HG02973 (cell line): ENCODE measurements around the gene ALCAM.
"Not testable (repeated sequence)": the region's sequence is repeated elsewhere in the genome, so short reads cannot be mapped to it uniquely, and the experiment has no call there.

Experiments
- ATAC-seq: cut with Tn5 transposase; IDR thresholded peaks from one replicate; pipeline ENCODE4 v1.9.1; 2021; ENCODE audit warnings: moderate library complexity; ENCODE audit not compliant: unreplicated experiment

The ALCAM gene

GRCh38 chr3:105564546-105565288, 198.0 kb downstream of the ALCAM start:
- no peak for ATAC-seq

DNA sequence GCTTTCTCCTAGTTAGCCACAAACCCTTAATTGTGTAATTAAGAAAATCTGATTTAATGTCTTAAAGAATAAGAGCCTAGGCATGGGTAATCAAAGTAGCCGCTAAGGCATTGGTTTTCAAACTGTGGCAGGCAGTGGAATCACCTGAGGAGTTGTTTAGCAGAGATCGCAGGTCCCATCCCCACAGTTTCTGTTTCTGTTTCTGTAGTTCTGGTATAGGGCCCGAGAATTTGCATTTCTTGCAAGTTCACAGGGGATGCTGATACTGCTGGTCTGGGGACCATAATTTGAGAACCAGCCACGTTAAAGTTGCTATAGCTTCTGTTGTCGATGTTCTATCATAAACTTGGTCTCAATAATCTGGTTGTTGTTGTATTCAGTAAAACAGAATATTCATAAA, 204.3 kb downstream of the ALCAM start:
- ATAC-seq, result no peak

- no peak for ATAC-seq
Observed at GRCh38 chr3:105572501-105572900, 205.8 kb downstream of the ALCAM start.

DNA sequence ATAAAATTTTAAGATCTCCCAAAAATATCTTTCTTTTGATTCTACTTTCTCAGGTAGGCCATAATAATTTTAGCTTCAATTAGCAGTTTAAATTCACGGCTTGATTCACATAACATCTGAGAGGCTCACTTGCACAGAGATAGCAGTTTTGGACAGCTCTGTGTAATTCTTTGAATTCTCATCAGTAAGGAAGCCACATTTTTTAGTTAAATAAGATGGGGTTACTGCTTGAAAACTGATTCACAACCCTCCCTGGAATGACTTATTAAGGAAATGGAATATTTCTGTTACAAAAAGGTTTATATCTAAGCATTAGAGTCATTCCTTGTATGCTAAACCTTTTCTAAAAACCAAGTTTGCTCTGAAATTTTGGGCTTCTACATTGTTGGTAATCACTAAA, 212.7 kb downstream of the ALCAM start:
- ATAC-seq, result no peak

GRCh38 chr3:105580296-105580965, 213.7 kb downstream of the ALCAM start:
- no peak for ATAC-seq

DNA sequence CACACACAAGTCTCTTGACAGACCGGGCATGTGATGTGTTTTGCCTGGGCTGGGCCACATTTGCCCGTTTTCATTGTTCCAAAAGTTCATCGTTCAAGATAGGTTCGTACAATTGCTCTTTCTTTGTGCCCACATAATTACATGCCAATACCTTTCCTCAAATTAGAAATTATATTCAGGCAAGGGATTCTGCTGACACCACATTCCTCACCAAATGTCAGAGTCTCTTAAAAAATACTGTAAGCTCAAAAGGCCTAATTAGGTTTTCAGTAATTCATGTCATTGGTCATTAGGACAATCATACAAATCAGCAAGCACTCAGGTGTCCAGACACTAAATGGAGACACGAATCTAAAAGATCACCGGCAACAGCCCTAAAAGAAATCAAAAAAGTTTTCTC, 215.3 kb downstream of the ALCAM start:
- ATAC-seq, result no peak

- no peak for ATAC-seq
Observed at GRCh38 chr3:105584003-105584790, 217.5 kb downstream of the ALCAM start.

DNA sequence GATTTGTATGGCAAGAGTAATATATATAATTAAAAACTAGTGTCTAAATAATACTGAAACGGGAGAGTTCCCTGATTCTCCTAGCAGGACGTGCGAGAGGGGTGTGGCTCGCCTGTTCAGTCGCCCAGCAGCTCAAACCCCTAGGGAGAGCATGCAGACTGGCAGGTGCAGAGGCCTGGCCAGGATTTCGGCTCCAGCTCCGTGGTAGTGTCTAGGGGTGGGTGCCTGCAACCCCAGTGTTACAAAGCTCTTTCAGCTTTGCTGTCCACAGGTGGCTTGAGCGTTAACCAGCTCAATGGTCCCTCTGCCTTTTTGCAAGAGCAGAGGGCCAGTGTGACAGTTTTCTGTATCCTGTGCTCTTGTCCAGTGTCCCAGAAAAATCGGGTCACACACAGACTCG, 226.6 kb downstream of the ALCAM start:
- ATAC-seq, result no peak

GRCh38 chr3:105594219-105594618, 227.5 kb downstream of the ALCAM start:
- ATAC-seq, result no peak

DNA sequence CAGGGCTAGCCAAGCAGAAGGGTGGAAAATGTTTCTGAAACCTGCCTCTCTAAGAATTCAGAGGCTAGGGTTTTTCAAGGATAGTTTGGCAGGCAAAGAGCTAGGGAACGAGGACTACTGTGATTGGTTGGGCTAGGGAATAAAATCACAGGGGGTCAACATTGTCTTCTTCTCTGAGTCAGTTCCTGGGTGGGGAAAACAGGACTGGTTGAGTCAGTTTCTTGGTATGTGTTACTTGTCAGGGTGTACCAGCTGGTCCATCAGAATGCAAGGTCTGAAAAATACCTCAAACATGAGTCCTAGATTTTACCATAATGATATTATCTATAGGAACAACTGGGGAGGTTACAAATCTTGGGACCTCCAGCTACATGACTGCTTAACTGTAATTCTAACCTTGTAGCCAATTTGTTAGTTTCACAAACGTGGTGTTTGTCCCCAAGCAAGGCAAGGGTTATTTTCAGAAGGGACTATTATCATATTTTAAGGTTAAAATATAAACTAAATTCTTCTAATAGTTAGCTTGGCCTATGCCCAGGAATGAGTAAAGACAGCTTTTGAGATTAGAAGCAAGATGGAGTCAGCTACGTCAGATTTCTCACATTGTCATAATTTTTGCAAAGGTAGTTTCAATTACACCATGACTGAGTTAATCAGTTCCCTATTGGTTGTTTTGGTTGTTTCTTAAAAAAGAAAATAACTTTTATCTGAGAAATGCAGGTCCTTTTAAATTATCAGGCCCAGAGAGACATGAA, 231.5 kb downstream of the ALCAM start:
- ATAC-seq, result no peak

DNA sequence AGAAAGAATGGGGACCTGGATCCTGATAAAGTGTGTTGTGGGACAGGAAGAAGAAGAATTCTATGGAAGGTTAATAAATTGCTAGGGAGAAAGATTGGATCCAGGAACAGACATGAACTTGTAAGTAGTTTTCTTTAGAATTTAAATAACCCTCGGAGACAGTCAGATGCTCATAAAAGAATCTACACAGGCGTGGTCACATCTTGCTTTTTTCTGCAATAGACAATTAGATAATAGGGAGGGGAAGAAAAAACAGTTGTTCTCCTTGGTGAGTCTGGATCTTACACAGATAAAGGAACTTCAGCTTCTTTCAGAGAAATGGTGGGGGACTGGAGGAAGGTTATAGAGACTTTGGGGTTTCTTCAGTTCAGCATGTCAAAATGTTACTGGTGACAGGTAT, 232.6 kb downstream of the ALCAM start:
- ATAC-seq, result no peak

DNA sequence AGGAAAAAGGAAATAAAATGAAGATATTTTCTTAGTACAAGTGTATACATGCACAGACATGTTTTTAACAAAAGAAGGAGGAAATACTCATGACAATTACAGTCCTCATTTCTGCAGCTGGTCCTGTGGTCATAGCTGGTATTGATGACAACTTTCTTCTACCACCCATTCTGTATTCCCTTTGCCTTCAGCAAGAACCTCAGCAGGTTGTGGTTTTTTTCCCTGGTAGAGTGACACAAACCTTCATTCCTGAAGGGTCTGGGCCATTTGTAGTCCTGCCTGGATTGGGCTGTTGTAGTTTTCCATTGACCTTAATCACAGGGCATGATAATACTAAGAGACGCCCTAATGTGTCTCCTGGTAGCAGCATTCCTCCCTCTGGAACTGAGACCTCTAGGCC, 235.0 kb downstream of the ALCAM start:
- not testable (repeated sequence) for ATAC-seq

DNA sequence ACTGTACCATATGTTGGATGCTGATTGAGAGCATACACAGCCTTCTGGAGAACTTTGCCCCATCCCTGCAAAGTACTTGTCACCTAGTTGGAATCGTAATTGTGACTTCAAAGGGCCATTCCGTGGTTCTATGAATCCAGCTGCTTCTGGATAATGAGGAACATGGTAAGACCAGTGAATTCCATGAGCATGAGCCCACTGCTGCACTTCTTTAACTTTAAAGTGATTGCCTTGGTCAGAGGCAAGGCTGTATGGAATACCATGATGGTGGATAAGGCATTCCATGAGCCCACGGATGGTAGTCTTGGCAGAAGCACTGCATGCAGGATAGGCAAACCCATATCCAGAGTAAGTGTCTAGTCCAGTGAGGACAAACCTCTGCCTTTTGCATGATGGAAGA, 235.6 kb downstream of the ALCAM start:
- not testable (repeated sequence) for ATAC-seq

DNA sequence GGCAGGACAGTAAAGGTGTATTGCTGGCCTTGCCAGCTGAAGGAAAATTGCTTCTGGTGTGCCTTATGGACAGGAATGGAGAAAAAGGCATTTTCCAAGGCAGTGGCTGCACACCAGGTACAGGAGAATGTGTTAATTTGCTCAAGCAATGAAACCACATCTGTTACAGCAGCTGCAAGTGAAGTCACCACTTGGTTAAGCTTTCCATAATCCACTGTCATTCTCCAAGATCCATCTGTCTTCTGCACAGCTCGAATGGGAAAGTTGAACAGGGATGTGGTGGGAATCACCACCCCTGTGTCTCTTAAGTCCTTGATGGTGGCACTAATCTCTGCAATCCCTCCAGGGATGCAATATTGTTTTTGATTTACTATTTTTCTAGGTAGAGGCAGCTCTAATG, 236.8 kb downstream of the ALCAM start:
- not testable (repeated sequence) for ATAC-seq

- ATAC-seq, result no peak
Observed at GRCh38 chr3:105606016-105606415, 239.3 kb downstream of the ALCAM start.

- no peak for ATAC-seq
Observed at GRCh38 chr3:105608623-105609022, 241.9 kb downstream of the ALCAM start.

- no peak for ATAC-seq
Observed at GRCh38 chr3:105610473-105610872, 243.8 kb downstream of the ALCAM start.

DNA sequence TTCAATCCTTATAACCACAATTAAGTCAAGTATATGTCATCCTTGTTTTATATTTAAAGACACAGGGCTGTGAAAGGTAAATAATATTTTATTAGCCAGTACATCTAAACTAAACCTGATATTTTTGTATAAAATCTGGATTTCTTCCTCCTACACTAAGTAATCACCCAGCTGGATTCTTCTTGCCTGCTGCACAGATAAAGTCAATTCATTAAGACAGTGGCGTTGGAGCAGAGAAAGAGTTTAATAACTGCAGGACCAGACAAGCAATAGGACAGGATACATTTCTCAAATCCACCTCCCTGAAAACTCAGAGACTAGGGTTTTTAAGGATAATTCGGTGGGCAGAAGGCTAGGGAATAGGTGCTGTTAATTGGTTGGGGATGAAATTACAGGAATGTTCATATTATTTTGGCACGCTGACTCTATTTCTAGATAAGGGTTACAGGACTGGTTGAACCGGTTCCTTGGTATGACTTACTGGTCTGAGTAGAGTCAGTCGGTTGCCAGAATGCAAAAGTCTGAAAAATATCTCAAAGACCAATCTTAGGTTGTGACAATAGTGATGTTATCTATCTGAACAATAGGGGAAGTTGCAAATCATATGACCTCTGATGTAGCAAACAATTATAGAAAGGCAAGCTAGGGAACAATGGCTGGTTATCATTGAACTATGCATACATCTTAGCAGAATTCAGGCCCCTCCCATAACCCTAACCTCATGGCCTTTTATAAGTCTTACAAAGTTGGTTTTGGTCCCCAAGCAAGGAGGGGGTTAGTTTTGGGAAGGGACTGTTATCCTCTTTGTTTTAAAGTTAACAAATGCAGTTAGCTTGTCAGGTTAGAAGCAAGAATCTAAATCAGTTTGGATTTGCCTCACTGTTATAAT, 244.8 kb downstream of the ALCAM start:
- no peak for ATAC-seq

- no peak for ATAC-seq
Observed at GRCh38 chr3:105613120-105613519, 246.4 kb downstream of the ALCAM start.
